Umbilical cord (tissue), 2 donors: ENCODE data around the gene STPG4. TPM values are rescaled to one million over a fixed set of nuclear protein-coding genes. Genes with fewer than 3 reads are reported as not detected.

ENCODE experiments used
- DNase-seq: peaks from one replicate; pipeline ENCODE4 v3.0.0-alpha.2; 2015; ENCODE audit warnings: low spot score
- total RNA-seq: library from RNA; depleted of rRNA; stranded (reverse); fragments of >200 nt; gene quantifications from one replicate; pipeline ENCODE4 v1.2.3, GENCODE V29; 2014; ENCODE audit warnings: low replicate concordance; ENCODE audit not compliant: insufficient read depth

STPG4 gene
- total RNA-seq, 1 donor from 2014 or later, result 8.4 TPM

GRCh38 chr2:47072018-47072691 lies 83.0 kb downstream of the STPG4 start:
- DNase-seq, result peak; percentile 87

- DNase-seq, result peak; percentile 70
Measured at GRCh38 chr2:47070920-47071824, 83.9 kb downstream of the STPG4 start.

- no peak for DNase-seq
Measured at GRCh38 chr2:47070155-47070919, 84.8 kb downstream of the STPG4 start.

- peak; percentile 84 for DNase-seq
Measured at GRCh38 chr2:47069628-47070154, 85.4 kb downstream of the STPG4 start.

GRCh38 chr2:47068981-47069627 lies 86.0 kb downstream of the STPG4 start:
- DNase-seq, result no peak

GRCh38 chr2:47067788-47068407 lies 87.2 kb downstream of the STPG4 start:
- DNase-seq, result no peak

- DNase-seq, result peak; percentile 49
Measured at GRCh38 chr2:47065771-47066380, 89.2 kb downstream of the STPG4 start.

- no peak for DNase-seq
Measured at GRCh38 chr2:47065343-47065742, 89.8 kb downstream of the STPG4 start.

GRCh38 chr2:47064106-47064505 lies 91.0 kb downstream of the STPG4 start:
- no peak for DNase-seq

- no peak for DNase-seq
Measured at GRCh38 chr2:47063538-47063930, 91.6 kb downstream of the STPG4 start.

GRCh38 chr2:47062681-47063537 lies 92.2 kb downstream of the STPG4 start:
- peak; percentile 49 for DNase-seq

- DNase-seq, result peak; percentile 83
Measured at GRCh38 chr2:47061944-47062678, 93.0 kb downstream of the STPG4 start.

GRCh38 chr2:47060652-47061170 lies 94.4 kb downstream of the STPG4 start:
- DNase-seq, result no peak

- DNase-seq, result peak; percentile 97
Measured at GRCh38 chr2:47058003-47058931, 96.8 kb downstream of the STPG4 start.

- no peak for DNase-seq
Measured at GRCh38 chr2:47057687-47058002, 97.5 kb downstream of the STPG4 start.

- DNase-seq, result peak; percentile 91
Measured at GRCh38 chr2:47056868-47057686, 98.0 kb downstream of the STPG4 start.

GRCh38 chr2:47056374-47056773 lies 98.7 kb downstream of the STPG4 start:
- DNase-seq, result peak; percentile 96
